ENCODE data around the gene PDE9A.

PDE9A gene

DNA sequence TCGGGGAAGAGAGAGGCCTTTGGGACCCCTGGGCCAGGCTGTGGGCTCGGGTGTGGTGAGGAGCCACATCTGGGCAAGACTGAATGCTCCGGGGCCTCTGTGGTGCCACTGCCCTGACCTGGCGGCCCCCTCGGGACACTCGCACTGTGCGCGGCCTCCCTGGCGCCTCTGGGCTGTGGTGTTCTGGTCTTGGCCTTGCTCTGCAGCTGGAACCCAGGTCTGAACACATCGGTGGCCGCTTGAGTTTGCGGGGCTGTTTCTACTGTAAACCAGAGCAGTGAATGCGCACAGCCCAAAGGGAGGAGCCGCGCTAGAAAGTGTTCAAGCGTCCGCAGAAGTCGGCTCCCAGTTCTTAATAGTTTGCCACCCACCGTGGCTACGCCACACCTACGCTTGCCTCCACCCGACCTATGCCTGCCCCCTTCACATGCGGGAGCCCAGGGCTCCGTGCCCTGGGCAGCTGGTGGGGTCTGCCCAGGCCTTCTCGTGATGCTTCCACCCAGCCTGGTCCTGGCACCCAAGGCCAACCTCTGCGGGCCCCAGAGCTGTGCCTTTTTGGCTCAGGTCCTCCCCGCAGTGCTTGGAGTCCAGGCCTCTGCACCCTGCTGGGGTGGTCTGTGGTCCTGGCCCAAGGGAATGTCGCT is 4.4 kb downstream of the PDE9A start:
- no peak for DNase-seq (ENCODE audit: low read depth, low spot score)

- no peak for DNase-seq (ENCODE audit: low read depth, low spot score)
Observed at GRCh38 chr21:42658320-42659105, 5.1 kb downstream of the PDE9A start.

GRCh38 chr21:42659416-42660117 is 6.1 kb downstream of the PDE9A start:
- peak; percentile 36 for DNase-seq (ENCODE audit: low read depth, low spot score)

- DNase-seq (ENCODE audit: low read depth, low spot score), result no peak
Observed at GRCh38 chr21:42660118-42660470, 6.7 kb downstream of the PDE9A start.

- DNase-seq (ENCODE audit: low read depth, low spot score), result no peak
Observed at GRCh38 chr21:42661688-42662429, 8.4 kb downstream of the PDE9A start.

DNA sequence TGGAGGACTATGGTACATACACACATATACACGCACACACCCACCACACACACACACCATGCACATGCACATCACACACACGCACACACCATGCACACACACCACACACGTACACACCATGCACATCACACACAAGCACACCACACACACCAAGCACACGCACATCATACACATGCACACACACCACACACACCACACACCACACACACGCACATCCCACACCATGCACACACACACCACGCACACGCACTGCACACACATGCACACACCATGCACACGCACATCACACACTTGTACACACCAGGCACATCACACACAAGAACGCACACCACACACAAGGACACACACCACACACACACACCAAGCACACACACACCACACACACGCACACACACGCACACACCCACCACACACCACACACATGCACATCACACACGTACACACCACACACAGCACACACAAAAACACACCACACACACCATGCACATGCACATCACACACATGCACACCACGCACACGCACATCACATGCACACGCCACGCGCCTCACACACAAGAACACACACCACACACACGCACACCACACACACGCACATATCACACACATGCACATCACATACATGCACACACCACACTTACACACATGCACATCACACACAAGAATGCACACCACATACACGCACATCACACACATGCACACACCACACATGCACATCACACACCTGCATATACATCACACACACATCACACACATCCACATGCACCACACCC is 9.2 kb downstream of the PDE9A start:
- DNase-seq (ENCODE audit: low read depth, low spot score), result no peak

DNA sequence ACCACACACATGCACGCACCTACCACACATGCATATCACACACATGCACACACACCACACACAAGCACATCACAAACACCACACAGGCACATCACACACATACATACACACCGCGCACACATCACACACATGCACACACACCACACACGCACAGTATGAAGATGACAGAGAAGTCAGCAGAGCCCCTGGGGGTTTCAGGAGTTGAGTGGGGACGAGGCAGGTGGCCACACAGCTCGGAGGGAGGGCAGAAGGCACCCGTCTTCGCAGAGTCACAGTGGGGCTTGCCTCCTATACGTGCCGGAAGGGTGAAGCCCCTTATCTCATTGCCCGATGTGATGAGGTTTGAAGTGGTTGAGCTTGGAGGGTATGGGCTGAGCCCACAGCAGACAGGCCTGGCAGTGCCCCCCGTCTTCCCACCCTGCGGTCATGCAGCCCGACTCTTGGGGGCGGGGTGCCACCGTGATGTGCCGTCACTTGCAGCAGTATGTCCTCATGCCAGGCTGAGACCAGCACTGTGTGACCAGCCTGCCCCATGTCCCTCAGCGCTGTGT is 9.9 kb downstream of the PDE9A start:
- DNase-seq (ENCODE audit: low read depth, low spot score), result no peak

DNA sequence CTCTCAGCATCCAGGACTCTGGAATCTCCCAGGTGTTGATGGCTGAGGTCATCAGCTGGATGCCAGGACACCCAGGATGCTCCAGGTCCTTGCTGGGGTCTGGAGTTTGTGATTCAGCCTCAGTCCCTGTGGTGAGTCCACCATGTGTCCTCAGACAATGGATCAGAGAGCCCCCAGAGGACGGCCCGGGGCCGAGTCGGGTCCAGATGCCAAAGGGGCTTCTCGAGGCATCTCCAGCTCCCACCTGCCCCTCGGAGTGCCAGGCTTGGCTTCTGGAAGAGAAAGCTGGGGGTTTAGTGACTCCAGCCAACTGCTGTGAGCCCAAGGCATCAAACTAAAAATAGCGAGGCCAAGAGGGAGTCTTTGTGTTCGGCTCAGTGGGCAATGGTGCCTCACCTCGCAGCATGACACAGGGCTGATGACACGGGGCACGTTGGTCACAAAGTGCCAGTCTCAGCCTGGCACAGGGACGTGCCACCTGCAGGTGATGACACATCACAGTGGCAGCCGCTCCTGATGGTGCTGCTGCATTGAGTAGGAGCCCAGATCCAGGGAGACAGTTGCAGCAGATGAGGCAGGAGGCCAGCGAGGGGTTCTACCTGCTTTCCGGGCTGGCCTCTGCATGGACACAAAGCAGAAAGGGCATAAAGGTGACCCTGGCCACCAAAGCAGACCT is 10.6 kb downstream of the PDE9A start:
- DNase-seq (ENCODE audit: low read depth, low spot score), result no peak

DNA sequence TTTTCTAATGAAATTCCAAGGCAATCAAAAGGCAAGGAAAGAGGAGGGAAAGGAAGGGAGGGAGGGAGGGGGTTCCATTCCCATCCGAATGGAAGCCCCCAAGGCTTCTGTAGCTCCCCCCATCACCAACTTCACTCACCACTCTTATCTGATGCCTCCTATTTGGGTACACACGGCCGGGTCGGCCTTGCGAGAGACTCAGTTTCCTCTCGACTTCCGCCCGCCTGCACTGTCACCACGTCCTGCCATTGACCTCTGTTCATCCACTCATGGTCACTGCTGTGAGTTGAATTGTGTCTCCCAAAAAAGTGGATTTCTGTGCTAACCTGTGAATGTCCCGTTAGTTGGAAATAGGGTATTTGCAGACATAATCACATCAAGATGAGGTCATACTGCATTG is 11.2 kb downstream of the PDE9A start:
- no peak for DNase-seq (ENCODE audit: low read depth, low spot score)

- no peak for DNase-seq (ENCODE audit: low read depth, low spot score)
Observed at GRCh38 chr21:42665026-42665425, 11.6 kb downstream of the PDE9A start.

GRCh38 chr21:42665484-42665883 is 12.1 kb downstream of the PDE9A start:
- DNase-seq (ENCODE audit: low read depth, low spot score), result no peak

DNA sequence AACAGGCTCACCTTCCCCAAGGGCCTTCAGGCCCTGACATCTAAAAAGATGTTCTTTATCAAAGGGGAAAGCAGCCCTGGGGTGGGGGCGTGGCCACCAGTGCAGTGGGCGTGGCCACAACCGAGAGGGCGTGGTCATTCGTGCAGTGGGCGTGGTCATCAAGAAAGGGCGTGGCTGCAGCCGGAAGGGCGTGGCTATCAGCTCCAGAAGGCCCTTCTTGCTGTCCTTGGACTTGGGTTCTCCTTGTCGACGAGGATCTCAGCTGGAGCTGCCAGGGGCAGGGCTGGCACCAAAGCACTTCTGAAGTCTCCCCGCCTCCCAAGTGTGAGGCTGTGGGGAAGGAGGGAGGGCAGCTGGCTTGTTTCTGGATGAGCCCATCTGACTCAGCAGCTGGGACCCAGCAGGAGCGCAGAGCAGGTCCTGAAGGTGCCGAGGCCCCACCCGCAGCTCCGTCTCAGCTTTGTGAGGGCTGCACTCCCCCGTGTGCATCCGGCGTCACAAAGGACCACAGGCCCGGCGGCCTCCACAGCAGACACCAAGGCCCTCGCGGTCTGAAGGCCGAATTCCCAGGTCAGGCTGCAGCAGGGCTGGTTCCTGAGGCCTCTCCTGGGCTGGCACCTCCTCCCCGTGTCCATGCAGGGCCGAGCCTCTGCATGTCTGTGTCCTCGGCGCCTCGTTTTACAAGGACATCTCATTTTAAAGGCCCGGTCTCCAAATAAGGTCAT is 12.8 kb downstream of the PDE9A start:
- peak; percentile 77 for DNase-seq (ENCODE audit: low read depth, low spot score)

GRCh38 chr21:42666925-42667324 is 13.5 kb downstream of the PDE9A start:
- no peak for DNase-seq (ENCODE audit: low read depth, low spot score)

DNA sequence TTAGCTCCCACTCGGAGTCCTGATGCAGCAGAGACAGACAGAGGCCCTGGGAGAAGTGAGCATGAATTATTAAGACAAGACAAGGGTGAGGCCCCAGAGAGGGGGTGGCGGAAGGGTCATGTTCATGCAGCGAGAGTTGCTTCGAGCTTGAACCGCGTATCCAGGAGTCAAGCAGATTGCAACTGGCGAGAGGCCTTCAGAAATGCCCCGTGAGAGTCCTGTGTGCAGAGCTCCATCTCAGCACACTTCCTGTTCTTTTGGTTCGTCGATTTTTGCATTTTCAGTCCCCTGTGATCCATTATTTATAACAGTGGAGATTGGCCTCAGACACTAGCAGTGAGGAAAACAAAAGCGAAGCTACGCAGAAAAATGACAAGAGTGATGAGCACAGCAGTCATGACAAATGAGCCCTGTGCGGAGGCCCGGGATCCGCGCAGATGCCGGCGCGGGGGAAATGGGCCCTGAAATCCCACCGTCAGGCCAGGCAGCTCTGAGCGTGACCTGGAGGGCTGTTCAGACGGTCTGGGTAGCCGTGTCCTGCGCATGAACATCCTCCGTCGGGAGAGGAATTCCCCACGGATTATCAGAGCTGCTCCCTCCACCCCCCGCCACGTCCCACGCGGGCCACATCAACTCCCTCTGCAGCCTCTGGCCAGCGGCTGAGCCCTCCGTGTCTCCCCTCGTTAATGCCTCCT is 15.0 kb downstream of the PDE9A start:
- DNase-seq (ENCODE audit: low read depth, low spot score), result no peak

GRCh38 chr21:42669041-42669440 is 15.6 kb downstream of the PDE9A start:
- DNase-seq (ENCODE audit: low read depth, low spot score), result peak; percentile 82

GRCh38 chr21:42670058-42670880 is 16.8 kb downstream of the PDE9A start:
- DNase-seq (ENCODE audit: low read depth, low spot score), result no peak

- DNase-seq (ENCODE audit: low read depth, low spot score), result no peak
Observed at GRCh38 chr21:42670884-42671283, 17.5 kb downstream of the PDE9A start.

Measured in ELF-1 (cell line).